IPS-NIHi7 (cell line): ENCODE measurements around the gene ABR.
"Not testable (repeated sequence)": the region's sequence is repeated elsewhere in the genome, so short reads cannot be mapped to it uniquely, and the experiment has no call there.

Experiments
- DNase-seq: peaks from one replicate; pipeline ENCODE4 v3.0.0; 2012; ENCODE audit warnings: mixed read lengths; ENCODE audit errors: extremely low spot score

The ABR gene

DNA sequence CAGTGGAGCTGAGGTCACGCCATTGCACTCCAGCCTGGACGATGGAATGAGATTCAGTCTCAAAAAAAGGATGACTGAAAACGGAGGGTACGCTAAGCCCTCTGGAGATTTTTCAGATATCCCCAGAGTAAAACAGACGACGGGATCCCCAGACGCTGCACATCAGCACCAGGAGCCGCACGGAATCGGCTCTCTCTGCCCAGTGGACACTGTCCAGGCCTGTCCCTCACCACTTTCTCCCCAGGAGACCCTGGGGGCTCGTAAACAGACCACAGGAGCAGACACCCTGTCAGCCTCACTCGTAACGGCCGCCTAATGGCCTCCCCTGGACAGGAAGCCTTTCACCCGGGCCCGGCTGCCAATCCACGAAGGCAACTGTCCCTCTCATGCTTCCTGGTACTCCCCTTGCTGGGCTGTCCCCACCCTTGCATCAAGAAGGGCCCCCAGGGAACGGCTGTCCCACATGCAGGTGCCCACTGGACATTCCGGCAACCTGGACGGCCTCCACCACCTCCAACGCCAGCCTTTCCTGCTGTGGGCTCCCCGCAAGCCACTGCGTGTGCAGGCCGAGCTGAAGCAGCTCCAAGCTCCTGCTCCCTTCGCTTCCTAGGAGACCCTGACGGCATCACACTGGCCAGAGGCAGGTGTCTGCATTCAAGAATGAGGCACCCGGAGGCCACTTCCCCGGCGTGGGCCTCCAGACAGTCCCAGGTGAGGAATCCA lies 108.5 kb downstream of the ABR start:
- no peak for DNase-seq

DNA sequence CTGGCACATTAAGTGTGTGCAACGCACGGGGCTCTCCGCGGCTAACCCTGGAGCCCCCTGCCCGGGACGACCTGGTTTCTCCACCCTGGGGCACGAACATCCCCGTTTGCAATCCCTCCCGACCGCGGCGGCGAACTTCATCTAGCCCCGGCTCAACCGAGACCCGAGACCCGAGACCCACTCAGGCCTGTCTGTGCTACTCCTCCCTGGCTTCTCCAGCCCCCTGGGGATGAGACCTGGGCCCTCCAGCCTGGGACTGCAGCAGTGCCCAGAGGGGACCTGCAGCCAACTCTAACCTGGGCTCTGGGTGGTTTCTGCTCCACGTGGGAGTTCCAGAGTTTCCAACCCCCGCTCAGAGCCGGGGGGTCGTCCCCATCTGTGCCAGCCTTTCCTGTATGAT lies 109.4 kb downstream of the ABR start:
- no peak for DNase-seq

DNA sequence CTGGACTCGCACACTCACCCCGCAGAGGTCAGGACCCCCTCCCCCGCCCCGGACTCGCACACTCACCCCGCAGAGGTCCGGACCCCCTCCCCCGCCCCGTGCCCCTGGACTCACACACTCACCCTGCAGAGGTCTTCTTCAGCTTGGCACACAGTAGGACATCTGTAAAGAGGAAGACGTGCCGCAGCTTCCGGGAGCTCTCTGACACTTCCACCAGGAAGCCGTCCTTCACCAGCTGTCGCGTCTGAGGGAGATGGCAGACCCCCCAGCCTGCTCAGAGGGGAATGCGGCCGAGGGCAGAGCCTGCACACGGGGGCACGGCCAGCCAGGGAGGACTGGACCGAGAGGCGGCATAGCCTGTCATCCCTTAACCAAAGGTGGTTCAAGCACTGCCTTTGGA lies 109.9 kb downstream of the ABR start:
- DNase-seq: no peak

DNA sequence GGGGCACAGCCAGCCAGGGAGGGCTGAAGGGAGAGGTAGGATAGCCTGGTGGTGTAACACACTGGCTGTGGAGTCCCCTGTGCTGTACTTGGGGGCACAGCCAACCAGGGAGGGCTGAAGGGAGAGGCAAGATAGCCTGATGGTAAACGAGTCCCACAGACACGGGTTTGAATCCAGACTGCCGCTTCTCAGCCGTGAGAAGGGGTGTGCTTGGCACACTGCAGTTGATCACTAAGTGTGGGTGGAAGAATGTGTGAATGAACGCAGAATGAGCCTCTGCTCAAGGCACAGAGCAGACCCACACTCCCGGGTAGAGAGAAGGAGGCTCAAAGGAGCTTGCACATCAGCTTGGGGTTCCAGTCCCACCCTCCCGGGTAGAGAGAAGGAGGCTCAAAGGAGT lies 111.4 kb downstream of the ABR start:
- DNase-seq: no peak

DNA sequence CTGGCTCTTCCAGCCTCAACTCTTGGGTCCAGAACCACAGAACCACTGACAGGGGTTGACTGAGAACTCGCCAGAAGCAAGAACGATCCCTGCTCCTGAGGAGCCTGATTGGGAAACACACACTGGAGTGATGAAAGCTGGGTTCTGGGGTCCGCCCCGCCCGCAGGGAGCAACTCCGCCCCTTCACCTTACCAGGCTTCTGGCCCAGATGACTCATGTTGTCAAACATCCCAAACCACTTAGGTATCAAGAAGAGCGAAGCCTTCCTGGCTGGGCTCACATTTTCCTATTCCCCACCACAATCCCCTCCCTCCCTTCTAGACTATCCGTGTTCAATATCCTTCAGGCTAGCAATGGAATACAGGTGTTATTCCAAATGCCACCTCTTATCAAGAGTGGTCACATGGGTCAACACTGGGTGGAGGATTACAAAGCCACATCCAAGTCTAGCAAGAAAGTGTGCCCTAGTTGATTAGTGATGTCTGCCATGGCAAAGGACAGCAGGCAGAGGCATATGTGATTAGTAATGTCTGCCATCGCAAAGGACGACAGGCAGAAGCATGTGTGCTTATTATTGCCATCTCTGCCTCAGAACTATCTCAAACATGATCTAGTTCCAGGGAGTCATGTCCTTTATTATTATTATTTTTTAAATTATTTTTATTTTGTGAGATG lies 112.4 kb downstream of the ABR start:
- DNase-seq: no peak

DNA sequence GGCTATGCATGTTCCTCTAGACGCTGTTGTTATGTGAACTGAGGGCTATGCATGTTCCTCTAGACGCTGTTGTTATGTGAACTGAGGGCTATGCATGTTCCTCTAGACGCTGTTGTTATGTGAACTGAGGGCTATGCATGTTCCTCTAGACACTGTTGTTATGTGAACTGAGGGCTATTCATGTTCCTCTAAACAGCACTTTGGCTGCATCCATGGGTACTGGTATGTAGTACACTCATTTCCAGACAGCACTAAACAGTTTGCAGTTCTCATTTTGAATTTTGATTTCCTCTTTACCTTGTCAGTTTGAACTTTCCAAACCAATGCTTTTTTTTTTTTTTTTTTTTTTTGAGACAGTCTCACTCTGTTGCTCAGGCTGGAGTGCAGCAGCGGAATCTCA lies 114.4 kb downstream of the ABR start:
- DNase-seq: not testable (repeated sequence)

DNA sequence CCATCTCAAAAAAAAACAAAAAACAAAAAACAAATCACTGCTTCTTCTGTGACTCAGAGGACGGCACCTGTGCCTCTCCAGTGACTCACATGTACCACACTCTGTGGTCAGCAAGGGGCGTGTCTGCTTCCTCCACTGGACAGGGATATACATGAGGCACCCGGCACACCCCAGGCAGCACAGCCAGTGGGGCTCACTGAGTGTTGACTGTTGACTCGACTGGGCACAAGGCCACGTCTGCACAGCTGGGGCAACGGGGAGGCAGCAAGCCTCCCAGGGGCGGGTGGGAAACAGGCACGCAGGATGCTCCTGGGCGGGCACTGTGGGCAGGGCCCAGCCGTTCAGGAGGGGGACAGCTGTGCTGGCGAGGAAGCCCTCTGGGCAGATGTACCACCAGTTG lies 118.8 kb downstream of the ABR start:
- no peak for DNase-seq

DNA sequence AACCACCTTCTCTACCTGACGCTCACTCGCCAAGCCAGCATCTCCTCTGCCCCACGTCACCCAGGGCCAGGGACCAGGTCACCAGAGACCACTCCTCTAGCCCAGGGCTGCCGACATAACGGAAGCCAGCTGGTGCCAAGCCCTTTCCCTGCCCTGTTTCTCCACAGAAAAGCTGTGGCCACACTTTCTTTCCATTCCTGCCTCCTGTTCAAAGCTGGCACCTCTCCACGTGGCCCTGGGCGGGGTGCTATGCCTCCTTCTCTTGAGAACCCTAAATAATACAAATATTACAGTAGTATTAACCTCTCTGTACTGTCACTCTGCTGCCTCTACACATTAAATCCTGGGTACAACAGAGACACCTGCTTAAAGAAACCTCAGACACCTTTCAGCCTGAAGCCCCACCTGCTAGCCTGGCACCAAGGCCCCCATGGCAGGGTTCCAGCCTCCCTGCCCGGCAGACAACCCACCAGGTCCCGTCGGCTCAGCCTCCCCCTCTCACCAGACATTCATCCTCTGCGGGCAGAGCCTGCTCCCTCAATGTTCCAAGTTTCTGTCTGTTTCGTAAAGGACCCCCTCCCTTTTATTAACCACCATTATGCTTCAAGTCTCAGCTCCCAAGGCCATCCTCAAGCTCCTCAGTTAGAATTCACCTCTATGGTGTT lies 120.5 kb downstream of the ABR start:
- no peak for DNase-seq

DNA sequence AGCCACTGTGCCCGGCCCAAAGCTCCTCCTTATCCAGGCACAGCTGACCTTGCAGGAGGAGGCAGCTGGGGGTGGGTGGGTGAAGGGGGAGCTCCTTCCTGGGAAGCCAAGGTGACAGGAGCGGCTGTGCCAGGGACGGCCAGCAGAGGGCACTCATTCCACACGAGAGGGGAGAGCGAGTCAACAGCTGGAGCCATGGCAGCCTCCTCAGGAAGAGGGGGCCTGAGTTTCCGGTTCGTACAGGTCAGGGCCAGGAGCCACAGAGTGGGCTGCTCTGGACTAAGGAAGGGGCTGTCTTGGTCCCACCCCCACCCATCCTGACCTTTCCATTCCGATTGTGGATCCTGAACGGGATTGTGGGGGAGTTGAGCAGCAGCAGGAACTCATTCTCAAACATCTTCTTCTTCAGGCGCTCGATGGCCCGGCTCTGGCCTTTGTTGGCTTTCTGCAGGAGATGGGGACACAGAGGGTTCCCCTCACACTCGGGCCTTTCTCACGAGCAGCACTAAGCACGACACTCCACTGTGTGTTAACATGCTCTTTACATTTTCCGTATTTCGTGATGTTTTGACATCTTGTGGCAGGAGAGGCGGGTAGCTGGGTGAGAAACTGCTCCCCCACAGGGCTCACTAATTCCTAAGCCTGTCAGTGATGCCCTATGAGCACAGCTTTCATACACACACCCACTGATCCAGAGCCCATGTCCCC lies 121.2 kb downstream of the ABR start:
- DNase-seq: peak; percentile 74

DNA sequence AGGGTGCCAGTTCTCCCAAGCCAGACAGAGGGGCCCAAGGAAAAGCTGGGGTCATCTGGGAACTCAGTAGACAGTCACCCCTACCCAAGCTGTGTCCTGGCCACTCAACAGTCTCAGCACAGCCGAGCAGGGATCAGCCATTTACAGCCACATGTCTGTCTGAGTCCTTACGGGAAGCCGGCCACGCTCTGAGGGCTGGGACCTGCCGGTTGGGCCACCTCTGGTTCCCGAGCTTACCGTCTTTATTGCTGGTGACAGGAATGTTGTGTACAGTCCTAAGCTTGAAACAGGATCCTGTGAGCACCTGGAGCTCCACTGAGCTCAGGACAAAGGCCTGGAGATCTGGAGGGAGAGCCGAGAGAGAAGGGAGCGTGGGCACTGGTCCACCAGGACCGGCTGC lies 123.0 kb downstream of the ABR start:
- DNase-seq: no peak

DNA sequence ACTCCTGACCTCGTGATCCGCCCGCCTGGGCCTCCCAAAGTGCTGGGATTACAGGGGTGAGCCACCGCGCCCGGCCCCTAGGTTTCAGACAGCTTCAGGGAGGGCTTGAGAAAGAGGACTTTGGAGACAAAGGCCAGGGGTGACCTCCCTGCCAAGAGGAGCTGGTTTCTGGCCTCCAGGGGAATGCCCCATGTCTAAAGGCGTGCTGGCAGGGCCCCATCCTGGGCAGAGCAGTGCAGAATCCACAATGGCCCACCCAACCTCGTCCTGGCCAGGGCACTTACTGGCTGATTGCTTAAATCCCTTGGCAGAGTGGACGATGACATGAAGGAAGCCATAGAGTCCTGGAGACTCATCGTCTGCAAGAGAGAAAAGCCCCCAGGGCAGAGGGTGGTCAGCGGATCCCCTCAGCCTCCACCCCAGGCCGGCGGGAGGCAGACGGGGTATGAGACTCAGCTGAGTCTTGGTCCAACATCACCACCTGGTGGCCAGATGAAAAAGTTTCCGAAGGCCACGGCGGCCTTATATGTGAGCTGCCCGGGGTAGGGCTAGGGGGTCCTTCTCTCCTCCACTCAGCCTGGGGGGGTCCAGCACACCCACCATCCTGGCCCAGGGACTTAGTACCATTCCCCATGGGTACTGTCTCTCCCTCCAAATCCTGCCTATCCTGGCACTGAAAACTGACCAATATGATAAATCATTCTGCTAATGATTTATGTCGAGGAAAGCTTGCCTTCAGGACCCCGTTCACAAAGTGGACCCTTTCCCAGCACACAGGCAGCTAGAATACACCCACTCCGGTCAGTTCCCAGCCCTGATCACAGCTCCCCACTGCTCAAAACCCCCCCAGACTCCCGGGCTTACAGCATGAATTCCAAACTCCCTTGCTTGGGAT lies 123.8 kb downstream of the ABR start:
- peak; percentile 92 for DNase-seq

DNA sequence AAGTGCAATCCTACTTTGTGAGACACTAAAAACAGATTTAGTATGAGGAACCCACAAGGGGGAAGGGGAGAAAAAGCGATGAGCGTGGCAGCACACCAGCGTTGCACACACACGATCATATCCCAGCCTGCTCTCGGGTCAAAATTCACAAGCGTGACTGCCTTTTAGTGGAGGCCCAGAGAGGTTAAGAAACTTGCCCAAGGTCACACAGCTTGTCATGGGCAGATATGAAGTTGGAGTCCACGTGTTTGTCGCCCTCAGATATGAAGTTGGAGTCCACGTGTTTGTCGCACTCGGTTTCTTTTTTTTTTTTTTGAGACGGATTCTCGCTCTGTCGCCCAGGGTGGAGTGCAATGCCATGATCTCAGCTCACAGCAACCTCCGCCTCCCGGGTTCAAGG lies 124.5 kb downstream of the ABR start:
- no peak for DNase-seq

DNA sequence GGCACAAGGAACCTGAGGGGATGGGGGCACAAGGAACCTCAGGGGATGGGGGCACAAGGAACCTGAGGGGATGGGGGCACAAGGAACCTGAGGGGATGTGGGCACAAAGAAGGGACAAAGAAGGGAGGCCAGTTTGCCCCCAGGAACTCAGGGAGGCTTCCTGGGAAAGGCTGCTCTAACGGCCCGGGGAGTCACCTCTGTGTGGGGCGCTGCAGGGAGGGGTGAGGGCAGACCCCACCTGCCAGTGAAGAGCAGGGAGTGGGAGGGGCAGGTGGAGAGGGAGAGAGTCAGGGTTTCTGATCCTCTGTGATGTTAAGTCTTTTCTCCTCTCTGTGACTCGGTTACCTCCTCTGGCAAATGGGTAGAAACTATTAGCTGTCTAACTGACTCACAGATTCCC lies 125.1 kb downstream of the ABR start:
- DNase-seq: no peak

DNA sequence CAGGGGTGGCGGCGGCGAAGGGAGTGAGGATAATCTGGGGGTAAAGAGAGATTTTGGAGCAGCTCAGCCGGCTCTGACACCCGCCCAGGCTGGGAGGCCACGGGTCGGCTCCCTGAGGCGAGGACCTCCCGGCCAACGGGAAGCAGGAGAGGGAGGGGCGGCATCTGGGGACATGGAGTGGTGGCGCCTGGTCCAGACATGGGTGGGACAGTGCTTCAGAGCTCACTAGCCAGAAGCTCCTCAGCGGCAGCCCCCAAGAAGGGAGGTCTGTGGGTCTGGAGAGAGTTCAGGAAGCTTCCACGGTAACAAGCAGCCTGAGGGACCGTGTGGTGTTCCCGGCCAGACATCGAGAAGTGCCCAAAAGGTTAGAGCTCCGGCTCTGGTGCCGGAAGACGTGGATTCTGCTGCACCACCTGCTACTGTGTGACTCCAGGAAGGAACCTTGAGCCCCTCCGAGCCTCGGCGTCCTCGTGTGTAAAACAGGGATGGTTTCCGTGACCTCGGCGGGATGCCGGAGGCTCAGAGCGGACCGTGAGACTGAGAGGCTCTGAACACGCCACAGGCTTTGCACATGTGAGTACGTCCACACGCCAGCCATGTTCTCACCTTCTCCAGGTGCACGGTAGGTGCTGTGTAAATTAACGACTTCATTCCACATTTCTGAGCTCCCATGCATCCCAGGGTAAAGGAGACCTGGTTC lies 126.0 kb downstream of the ABR start:
- no peak for DNase-seq

DNA sequence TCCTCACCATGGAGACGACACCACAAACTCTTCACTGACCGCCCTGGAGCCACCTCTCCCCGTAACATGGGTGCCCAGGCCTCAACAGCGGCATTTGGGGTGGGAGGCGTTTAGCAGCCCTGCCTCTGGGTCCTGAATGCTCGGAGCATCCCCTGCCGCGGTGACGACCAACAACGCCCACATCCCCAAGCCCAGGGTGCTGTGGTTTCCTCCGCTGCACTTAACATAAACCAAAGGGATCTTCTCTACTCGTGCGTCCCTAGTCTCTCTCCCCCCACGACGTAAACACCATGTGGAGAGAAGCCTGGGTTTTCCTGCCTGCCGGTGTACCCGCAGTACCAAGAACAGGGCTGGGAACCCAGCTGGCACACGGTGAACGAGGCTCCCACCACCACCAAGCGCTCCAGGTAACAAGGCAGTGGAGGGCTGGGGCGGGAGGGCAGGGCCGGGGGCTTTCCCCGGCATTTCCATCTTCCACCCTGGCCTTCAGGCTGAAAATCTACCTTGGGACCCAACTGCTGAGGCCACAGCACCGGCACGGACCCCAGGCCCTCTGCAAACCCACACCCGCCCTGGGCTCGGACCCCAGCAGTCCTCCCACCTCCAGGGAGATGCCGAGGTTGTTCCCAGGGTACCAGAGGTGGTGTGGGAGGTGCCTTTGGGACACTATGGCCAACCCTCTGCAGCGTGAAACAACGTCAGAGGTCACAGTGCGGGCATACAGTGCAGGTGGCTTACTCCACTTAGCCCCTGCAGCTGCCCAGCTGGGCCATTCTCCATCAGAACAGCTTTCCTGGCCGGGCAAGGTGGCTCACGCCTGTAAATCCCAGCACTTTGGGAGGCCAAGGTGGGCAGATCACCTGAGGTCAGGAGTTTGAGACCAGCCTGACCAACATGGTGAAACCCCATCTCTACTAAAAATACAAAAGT lies 128.5 kb downstream of the ABR start:
- no peak for DNase-seq

DNA sequence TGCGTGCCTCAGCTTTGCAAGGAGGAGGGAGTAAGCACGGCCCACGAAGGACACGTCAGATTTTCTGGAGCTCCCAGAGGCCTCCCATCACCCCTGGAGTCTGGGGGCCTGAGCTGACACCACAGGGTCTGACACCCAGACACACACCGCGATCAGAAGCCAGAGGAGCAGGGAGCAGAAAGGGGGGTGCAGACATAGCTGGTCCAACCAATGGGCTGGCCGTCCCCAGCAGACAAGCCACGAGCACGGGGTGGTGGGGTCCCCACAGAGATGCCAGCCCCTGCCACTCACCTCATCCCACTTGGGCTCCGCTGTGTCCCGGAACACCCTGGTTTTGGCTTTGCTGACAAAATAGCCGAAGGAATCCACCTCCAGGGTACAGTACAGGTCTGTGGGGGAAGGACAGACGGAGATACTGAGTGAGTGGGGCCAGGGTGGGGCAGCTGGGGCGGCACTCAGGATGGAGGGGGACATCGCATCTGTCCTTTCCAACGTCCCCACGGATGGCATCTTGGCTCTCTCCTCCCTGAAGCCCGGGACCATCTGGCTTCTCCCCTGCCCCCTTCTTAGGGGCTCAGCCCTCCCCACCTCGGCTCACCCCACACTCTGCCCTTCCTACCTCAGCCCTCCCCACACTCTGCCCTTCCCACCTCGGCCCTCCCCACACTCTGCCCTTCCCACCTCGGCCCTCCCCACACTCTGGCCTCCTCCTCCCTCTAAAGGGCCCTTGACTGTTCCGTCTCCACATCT lies 129.4 kb downstream of the ABR start:
- DNase-seq: no peak

DNA sequence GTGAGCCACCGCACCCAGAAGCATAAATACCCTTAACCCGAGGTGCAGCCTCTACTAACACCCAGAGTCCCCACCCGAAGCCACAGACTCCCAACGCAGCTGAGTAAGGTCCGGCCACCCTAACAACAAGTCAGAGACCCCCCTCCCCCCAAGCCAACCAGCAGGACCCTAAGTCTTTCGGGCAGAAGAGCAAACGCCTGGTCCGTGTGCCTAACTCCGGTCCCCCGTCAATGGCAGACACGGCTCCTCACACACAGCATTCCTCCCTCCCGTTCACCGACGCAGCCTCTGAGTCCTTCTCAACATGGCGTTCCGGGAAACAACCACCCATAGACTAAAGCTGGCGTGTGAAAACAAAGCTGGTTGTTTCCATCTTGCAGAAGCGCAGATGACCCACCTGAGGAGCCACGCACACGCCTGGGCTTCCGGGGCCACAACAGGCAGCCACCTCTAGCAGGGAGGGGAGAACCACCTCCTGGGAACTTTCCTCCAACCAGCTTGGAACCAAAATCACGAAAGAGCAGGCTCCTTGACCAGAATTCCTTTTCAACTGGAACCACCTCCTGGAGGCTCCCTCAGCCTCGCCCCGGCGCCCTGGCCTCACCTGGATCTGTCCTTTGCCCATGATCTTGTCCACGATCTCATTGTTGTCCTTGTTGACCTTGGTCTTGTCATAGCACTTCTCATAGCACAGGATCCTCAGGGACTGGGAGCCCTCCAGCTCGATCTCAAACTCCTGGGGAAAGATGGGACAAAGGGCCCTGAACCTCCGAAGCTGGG lies 130.1 kb downstream of the ABR start:
- DNase-seq: no peak

DNA sequence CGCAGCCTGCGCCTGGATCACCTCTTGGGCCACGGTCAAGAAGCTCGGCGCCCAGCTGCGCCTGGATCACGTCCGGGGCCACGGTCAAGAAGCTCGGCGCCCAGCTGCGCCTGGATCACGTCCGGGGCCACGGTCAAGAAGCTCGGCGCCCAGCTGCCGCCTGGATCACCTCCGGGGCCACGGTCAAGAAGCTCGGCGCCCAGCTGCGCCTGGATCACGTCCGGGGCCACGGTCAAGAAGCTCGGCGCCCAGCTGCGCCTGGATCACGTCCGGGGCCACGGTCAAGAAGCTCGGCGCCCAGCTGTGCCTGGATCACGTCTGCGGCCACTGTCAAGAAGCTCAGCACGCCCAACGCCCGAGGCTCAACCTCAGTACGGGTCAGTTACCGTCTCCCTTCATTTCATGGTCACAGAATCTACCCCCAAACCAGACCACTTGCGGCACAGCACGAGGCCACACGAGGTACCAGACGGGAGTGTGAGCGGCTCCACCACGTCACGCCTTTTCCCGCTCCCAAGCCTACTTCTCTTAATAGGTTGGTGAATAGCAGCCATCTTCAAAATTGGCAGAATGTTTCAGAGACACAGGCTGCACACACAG lies 131.2 kb downstream of the ABR start:
- DNase-seq: not testable (repeated sequence)
